CD1c-positive myeloid dendritic cell (primary cell): ENCODE measurements around the gene CFAP45.

Experiments used
- DNase-seq: peaks from one replicate; pipeline ENCODE4 v3.0.0-alpha.2; 2016; ENCODE audit errors: extremely low spot score

The CFAP45 gene

DNA sequence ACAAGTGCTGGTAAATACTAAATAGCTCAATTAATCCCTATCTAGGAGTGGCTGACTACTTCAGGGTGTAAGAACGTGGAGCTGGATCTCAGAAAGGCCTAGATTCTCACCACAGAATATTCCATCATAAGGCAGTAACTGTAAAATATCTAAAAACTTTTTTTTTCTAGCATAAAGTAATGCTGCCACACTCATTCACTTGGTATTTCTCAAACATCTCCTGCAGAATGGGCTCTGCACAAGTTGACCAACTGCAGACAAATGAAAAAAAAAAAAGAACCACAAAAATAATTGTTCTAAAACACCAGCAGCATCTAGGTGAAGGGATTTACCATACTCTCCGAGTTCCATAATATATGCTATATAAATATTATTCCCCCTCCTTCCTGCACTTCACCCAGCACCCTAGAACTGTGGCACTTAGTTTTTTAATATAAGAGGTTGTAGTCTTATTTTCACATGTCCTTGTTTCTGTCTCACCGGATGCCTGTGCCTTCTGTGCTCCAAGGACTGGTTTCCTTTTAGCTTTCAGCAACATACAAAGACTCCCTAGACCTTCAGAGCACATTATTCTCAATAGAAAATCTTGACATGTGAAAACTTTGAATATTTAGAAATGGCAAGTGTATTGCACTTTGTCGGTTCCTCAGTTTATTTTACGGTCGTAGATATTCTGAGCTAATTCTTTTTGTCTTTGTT lies 46.4 kb downstream of the CFAP45 start:
- DNase-seq: no peak

DNA sequence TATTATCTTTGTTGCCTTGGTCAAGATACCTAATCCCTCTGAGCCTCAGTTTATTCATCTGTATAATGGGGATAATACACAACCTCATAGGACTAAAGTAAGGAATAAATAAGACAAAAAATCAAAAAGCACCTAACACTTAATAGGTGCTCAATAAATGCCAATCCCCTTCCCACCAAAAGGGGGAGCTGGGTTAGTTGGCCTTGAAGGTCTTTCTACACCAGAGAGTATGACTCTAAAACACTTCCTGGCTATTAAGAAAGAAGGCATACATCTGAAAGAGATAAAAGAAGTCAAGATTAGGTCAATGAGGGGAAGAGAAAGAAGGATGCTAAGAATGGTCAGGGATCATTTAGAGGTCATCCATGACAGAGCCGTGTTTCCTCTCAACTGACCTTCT lies 48.6 kb downstream of the CFAP45 start:
- DNase-seq: no peak

DNA sequence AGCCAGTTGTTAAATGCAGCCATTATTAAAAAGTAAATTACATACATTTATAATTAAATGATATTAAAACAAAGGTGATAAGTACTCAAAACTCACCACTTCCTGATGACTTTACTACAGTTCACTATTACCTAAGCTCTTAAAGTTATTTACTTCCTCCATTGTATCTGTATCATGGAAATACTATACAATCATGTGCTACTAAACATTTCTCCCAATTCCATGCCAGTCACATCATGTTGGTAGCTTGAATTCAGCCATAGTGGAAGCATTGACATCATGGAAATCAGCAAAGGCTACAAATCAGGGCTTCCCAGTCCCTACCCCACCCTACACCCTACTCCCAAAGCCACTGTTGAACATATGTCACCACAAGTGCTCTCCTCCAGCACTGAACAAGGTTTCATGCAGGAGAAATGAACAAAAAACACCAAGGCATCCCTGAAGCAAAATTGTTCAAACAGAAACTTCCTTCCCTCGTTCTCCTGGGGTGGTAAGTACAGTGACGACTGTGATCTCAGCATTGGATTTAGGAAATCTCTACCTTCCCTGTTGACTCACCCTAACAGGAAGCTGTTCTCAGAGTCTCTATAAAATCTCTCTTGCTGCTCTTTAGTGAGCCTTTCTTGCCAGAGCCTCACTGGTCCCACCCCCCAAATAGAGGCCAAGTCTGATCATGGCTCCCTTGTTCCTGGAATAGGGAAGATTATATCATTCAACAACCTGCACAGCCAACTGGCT lies 50.2 kb downstream of the CFAP45 start:
- DNase-seq: peak; percentile 72

DNA sequence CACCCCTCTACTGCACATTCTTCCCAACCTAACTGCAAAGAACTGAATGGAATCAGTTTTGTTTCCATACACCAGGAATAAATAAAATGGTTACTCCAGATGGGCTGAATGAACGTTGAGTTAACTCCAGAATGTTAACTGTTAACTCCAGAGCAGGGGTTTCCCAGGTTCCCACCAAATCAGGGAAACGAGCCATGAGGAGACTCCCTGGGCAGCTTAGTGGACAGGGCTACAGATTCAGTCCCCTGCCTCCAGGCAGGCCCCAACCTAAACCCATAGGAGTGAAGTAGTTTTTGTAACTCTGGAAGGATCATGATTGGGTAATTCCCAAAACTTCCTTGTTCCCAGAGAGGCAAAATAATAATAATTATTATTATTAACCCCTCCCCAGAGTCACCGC lies 51.6 kb downstream of the CFAP45 start:
- no peak for DNase-seq

DNA sequence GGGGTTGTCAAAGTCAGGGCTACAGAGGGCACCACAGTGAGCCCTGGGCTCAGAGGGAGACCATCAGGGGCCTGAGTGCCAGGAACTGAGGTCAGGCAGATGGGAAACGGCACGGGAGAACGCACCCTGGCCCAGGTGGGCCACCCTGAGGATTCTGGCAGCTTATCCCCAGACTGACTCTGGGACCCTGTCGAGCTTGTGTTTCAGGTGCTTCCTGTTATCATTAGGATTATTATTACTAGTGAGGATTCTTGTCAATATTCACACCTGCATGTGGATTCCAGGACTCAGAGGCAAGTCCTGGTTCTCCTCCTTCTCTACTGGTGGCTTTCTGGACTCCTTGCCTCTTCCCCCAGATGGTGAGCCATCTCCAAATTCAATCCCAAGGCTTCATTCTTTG lies 52.7 kb downstream of the CFAP45 start:
- DNase-seq: no peak

DNA sequence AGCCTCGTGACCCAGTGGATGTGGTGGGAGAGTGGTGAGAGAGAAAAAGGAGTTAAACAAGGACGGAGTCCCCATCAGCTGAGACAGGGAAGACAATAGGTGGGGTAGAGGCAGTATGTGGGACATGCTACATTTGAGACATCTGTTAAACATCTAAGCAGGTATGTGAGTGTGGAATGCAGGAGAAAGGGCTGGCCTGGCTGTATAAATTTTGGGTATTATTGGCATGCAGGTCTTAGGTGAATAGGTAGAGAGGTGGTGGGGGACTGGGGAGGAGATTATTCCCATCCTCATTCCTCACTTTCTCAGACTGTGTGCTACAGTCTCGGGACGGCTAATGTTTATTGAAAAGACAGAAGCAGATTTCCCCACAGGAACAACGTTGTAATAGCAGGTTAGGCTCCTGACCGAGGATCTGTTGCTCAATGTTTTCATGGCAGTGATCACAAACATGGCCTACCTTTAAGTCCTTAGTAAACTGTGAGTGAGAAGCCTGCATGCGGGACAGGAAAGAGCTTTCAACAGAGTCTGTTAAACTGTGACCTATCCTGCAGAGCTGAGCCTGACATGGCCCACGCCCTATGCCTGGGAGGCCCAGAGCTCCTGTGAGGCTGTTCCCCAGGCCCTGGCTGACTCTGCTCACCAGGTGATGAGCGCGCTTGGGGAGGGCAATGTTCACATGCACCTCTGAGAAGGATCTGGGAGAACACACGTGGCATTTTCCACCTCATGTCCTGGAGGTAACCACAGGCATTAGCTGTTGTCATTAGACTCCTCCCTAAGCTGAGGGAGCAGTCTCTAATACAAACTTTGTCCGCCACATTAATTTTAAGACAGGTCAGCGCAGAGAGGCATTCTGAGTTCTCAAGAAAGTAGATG lies 54.0 kb downstream of the CFAP45 start:
- no peak for DNase-seq

DNA sequence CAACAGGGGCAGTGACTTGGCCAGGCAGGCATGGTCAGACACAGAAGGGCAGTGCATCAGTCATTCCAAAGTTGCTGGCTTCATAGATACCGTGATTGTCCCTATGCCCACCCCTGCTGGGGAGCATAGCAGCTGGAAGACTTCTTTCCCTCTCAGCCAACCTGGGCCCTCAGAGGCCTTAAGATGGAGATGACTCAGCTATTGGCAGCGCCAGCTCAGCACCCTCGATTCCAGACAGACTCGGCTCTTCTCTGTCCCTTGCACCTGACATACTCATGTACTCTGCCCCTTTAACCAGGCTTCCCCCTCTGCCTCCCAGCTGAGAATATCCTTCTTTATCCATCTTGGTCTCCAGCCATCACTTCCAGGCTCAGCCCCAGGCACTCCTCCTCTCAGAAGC lies 56.5 kb downstream of the CFAP45 start:
- no peak for DNase-seq

DNA sequence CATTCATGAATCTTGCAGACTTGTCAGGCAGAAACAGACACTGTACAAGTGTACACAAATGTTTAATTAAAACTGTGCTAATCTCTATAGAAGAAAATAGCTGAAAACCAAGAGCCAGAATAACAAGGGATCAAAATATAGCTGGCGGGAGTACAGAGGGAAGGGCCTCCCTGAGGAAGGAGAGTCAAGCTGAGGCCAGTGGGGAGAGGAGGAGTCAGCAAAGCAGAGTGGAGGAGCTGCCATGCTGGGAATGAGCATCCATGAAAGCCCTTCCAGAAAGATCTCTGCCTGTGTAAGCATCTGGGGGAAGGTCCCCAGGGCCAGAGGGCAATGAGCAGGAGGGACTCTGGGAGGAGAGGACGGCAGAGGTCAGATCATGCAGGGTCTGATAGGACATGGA lies 58.2 kb downstream of the CFAP45 start:
- DNase-seq: no peak

DNA sequence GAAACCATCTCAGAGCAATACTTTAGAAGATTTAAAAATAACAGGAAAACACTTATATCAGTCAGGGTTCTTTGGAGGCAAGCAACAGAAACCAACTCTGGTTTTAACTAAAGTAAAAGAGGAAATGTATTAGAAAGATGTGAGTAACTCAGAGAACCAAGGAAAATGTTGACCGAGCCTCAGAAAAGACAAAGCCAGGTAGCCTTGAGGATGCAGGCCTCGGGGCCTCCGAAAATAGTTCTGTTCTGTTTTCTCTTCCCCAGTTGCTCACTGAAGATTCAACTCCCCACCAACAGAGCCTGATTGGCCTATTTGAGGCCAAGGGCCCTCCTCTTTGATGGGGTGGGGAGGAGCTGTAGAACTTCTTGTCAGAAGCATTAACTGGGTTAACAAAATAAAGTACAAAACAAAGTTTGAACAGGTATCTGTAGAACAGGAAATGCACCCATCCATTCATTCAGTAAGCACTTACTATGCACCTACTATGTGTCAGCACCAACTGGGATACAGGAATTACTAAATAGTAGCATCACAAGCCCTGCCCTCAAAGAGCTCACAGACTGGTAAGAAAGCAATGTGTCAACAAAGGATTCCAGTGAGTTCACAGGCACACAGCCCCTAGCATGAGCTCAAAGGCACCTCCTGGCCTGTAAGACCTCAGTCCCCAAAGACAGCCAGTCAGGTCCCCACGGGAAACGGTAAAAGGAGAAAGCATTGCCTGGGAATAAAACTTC lies 60.7 kb downstream of the CFAP45 start:
- no peak for DNase-seq

DNA sequence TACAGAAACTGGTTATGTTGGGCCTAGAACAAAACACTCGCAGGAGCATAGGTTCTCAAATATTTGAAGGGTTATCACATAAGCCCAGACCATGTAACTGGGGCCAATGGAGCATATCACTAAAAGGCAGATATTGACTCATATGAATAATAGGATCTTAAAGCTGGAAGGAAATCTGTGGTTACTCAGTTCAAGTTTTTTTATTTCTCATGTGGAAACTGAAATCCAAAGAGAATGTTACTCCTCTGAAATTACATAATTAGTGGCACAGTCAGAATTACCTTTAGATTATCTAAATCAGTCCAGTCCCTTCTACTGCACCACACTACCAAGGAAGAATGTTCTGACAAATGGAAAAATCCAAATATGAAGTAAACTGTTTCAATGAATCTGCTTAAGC lies 61.2 kb downstream of the CFAP45 start:
- DNase-seq: peak; percentile 48

DNA sequence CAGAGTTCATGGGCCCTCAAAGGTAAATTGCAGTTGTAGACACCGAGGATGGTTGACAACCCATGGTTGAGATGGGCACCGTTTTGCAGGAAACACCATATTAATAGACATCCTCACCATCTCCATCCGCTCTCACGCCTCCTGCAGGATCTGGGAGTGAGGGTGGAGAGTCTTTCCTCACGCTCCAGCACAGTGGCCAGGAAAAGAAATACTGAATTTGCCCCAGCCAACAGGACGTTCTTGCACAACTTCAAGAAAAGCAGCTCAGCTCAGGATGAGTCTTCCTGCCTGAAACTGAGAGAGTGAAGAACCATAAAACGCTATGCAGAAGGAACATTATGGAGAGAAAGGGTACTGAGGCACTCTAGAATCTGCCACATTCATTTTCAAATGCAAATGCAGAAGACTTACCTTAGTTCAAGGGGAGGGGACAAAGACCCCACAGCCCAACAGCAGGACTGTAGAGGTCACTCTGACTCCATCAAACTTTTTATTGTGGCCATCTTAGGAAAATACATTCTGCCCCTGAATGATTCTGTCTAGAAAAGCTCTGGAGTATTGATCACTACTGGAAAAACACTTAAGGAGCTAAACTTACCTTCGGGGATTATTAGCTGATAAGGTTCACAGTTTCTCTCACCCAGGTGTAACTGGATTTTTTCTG lies 64.0 kb downstream of the CFAP45 start:
- no peak for DNase-seq

DNA sequence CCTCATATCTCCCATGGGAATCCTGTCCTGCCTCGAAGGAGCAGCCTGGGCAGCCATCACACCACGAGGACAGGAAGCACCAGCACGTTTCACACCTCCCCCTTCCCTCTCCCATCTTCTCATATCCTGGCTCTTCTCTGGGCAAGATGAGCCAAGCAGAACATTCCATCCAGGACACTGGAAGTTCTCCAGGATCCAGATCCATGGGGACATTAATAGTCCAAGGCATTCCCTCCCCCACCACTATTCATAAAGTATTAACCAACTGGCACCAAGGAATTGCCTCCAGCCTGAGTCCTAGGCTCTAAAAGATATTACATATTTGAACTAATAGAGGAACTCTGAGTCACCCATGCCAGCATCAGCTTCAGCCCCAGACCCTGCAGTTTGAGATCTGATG lies 64.6 kb downstream of the CFAP45 start:
- no peak for DNase-seq

DNA sequence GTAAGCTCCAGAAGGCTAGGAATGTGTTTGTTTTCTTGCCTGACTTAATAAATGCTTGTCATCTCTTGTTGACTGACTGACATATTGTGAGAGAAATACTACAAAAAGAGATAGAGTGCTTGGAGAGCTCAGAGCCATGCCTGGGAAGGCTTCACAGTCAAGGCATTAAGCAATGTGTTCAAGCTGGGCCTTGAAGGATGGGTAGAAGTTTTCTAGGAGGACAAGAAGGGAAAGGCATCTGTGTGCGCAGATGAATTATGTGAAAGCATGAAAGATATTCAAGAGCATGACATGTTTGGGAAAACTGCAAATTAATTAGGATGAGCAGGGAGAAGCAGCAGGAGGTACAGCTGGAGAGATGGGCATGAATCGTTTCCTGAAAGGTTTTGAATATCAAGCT lies 67.7 kb downstream of the CFAP45 start:
- DNase-seq: no peak

DNA sequence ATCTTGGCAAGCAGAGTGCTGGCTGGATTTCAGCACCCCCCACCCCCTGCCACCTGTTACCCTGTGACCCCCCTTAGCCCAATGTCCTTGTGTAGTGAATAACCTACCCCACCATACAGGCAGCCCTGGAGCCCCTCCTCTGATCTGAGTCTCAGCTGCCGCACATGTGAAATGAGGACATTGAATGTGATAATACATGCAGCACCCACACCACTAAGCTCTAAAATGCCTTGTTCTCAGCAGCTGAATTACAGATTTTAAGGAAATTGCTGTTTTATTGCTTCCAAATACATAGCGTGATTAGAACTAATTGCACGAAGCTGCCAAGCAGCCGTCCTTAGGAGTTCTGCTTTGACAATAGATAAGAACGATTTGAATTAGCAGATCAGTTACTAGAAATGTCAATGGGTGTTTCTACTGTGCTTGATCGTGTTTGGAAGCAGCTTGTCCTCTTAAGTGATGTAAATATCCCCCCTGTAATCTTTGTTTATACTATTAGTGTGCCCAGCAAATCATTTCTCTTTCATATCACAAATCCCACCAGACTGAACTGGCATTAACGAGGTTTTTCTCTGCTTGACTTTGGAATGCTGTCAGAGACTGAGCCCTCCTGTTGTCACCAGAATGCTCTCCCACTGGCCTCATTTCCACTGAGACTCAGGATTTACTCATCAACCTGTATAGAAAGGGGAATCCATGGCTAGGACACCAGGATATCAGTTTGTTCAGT lies 68.4 kb downstream of the CFAP45 start:
- DNase-seq: no peak

DNA sequence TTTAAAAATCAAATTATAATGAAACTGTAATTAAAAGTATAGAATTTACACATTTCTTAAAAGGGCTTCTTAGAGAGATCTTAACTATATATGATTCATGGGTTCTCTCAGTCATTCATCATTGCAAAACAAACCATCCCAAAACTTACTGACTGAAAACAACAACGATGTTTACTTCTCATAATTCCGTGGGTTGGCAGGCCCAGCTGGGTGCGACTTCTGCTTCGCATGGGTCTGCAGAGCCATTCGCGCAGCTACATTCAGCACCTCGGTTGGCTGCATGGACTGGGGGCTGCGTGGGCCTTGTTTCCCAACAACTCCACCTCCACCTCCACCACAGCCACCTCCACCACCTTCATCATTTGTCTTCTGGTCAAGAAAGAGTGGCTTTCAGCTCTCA lies 69.2 kb downstream of the CFAP45 start:
- peak; percentile 79 for DNase-seq

DNA sequence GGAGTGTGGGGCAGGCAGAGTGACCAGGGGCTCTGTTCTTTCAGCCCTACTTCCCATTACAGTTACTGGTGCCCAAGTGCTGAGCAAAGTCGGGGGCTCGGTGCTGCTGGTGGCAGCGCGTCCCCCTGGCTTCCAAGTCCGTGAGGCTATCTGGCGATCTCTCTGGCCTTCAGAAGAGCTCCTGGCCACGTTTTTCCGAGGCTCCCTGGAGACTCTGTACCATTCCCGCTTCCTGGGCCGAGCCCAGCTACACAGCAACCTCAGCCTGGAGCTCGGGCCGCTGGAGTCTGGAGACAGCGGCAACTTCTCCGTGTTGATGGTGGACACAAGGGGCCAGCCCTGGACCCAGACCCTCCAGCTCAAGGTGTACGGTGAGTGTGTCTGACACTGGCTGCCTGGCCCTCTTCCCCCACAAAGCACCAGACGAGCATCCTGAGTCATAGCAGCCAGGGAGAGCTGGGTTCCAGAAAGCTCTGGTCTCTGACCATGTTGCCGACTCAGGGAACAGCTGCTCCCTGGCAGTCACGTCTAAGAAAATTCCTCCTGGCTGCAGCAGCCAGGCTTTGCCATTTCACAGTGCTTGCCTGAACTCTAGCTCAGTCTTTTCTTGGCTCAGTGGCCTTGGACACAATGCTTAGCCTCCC lies 70.0 kb downstream of the CFAP45 start:
- no peak for DNase-seq

DNA sequence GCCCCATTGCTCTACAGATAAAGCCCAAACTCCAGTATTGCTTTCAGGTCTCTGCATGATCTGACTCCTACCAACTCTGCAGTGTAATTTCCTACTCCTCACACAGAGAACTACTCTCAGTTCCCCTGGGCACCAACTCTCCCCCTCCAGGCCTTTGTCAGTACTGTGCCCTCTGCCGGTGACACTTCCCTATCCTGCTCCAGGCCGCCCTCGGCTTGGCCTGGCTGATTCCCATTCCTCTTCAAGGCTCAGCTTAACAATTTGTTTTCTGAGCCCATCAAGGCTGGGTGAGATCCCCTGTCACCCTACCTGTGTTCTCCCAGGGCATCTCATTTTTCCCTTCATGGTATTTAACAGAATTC lies 70.7 kb downstream of the CFAP45 start:
- DNase-seq: peak; percentile 89

DNA sequence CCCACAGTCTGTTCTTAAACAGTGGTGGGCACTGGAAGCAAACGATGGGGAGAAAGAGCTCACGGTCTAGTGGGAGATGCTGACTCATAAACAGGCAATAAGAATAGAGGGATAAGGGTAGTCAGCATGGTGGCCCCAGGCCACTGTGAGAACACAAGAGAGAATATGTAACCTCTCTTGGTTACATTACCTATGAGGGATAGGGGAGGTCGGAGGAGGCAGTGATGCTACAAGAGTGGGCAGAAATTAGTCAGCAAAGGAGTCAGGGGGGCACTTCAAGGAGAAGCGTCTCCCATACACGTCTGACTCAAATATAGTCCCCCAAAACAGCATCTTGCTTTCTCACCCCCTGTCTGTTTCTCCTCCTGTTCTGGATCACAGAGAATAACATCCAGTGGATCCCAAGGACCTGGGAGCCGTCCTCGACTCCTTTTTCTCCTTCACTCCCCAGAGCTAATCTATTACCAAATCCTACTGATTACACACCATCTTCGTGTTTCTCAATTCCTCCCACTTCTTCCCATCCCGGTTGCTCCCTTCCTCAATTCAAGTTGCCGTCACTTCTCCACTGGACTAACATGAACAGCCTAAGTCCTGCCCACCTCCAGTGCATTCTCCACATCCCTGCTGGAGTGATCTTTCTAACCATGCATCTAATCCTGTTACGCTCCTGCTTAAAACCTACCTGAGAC lies 71.2 kb downstream of the CFAP45 start:
- peak; percentile 91 for DNase-seq

DNA sequence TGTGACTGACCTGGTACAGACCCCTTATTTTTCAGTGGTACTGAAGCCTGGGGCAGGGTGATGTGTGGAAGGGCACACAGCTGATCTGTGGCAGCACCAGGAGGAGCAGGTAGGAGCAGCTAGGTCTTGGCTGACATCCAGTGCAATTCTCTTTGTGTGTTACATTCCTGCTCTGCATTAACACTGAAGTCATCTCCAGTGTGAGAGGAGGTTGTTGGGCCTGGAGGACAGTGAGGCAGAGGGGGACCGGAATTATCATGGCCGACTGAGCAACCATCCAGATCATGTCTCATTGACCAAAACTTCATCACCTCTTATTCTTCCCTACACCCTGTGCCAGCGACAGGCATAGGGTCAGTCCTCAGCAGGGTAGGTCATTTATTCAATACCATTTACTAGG lies 71.8 kb downstream of the CFAP45 start:
- DNase-seq: no peak

DNA sequence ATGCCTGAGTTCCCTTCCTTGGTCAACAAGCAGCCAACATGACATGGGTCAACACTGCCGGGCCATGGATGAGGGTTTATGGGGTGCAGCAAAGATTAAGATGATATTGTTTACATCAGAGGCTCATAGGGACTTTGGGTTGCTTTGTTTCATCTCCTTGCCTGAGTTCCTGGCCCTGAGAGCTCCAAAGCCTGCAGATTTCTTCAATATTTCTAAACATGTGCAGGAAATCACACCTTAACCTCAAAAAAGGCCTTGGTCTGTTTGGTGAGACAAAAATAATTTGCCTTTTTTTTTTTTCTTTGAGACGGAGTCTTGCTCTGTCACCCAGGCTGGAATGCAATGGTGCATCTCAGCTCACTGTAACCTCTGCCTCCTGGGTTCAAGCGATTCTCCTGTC lies 72.4 kb downstream of the CFAP45 start:
- DNase-seq: no peak
